D341Med (cell line): ENCODE data around the gene DTX2.
"Not testable (repeated sequence)": the region's sequence is repeated elsewhere in the genome, so short reads cannot be mapped to it uniquely, and the experiment has no call there.

Experiments used
- DNase-seq: peaks from one replicate; pipeline ENCODE4 v3.0.0; 2012; ENCODE audit warnings: low spot score

DTX2 gene

DNA sequence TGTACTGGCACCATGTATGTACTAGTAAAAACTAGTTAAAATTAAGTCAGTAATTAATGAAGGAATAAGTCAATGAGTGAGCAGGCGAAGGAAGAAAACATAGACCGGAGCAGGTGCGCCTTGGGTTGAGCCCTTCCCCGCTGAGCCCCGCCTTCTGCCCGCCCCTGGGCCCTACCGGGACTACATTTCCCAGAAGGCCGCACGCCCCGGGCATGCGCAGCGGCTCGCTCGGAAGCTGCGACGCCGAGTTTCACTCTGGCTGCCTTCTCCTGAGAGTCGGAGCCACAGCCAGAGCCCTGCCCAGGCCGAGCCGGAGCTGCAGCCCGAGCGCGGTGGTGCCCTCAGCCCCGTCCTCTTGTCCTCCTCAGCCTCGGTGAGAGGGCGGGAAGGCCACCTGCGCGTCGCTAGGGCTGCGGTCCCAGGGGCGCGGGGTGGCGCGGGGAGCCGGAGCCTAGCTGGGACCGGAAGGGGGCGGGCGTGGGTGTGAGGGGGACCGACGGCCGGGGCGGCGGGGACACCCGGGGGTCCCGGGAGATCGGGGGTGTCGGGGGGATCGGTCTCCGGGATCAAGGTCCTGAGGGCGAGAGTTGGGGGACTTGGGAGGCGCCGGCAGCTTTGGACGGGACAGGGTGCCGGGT lies at the start of gene DTX2:
DTX2 (plus strand) TSS at position 246 of the 638 bp plus-strand sequence. CDS start 18,801 bp downstream, outside the sequence.
- not testable (repeated sequence) for DNase-seq

DNA sequence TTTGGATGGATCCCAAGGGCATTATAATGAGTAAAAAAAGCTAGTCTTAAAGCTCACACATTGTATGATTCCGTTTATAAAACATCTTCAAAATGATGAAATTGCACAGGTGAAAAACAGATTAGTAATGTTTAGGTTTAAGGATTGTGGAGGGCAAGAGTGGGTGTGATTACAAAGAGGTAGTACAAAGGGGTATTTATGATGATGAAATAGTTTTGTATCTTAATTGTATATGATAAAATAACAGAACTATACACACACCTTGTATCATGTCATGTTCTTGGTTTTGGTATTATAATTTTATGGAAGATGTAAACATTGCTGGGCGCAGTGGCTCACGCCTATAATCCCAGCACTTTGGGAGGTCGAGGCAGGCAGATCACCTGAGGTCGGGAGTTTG lies 49.3 kb upstream of the DTX2 start:
- DNase-seq = no peak

DNA sequence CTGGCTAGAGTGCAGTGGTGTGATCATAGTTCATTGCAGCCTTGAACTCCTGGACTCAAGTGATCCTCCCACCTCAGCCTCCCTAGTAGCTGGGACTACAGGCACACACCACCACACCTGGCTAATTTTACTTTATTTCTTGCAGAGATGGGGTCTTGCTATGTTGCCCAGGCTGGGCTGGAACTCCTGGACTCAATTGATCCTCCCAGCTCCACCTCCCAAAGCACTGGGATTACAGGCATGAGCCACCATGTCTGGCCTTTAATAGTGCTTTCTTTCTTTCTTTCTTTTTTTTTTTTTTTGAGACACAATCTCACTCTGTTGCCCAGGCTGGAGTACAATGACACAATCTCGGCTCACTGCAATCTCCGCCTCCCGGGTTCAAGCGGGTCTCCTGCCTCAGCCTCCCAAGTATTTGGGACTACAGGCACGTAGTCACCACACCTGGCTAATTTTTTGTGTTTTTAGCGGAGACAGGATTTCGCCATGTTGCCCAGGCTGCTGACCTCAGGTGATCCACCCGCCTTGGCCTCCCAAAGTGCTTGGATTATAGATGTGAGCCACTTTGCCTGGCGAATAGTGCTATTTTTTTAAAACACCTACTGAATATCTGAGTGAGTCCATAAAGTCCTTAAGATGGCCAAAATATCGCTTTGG lies 43.7 kb upstream of the DTX2 start:
- not testable (repeated sequence) for DNase-seq

DNA sequence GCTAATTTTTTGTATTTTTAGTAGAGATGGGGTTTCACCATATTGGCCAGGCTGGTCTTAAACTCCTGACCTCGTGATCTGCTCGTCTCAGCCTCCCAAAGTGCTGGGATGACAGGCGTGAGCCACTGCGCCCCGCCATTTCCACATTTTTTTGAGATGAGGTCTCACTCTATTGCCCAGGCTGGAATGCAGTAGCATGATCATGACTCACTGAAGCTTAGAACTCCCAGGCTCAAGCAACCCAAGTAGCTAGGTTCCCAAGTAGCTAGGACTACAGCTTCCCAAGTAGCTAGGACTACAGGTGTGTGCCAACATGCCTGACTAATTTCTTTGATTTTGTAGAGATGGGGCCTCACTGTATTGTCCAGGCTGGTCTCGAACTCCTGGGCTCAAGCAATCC lies 40.4 kb upstream of the DTX2 start:
- DNase-seq = not testable (repeated sequence)

DNA sequence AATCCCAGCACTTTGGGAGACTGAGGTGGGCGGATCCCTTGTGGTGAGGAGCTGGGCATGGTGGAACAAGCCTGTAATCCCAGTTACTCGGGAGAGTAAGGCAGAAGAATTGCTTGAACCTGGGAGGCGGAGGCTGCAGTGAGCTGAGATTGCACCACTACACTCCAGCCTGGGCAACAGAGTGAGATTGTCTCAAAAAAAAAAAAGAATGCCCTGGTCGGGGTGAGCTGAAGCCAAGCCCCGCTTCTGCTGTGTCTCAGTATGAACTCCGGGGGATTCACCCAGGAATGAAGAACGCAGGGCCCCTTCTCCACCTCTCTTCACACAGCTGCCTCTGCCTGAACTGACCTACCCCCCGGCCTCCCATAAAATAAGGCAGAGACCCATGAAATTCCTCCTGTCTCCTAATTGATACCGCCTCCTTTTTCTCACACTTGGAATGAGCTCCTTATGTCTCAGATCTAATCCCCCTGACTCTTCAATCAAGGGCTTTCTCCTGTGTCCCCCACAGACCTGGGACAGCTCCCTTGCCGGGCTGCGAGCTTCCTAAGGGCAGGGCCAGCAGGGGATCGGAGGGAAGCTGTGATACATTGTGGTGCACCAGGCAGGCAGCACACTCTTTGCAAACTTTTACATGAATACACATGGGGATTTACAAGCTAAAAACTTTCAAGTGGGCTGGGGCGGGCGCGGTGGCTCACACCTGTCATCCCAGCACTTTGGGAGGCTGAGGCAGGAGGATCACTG lies 37.7 kb upstream of the DTX2 start:
- no peak for DNase-seq

DNA sequence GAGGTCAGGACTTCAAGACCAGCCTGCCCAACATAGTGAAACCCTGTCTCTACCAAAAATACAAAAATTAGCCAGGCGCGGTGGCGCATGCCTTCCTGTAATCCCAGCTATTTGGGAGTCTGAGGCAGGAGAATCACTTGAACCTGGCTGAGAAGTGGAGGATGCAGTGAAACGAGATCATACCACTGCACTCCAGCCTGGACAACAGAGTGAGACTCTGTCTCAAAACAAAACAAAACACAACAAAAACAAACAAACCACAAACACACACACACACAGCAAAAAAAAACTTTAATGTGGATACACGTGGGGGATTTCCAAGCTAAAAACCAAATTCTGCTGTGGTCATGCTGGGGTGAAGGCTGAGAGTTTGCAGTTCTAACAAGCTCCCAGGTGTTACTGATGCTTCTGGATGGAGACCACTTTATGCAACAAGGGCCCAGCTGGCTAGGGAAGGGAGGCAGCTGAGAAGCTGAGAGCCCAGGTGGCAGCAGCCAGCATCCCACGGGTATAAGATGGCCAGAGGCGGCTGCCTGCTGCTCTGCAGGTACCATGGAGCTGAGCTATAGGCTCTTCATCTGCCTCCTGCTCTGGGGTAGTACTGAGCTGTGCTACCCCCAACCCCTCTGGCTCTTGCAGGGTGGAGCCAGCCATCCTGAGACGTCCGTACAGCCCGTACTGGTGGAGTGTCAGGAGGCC lies 36.9 kb upstream of the DTX2 start, which contains the start of gene ZP3:
ZP3 (plus strand) TSS at position 538 of the 699 bp plus-strand sequence; CDS start at position 553, 15 bp downstream.
- no peak for DNase-seq

DNA sequence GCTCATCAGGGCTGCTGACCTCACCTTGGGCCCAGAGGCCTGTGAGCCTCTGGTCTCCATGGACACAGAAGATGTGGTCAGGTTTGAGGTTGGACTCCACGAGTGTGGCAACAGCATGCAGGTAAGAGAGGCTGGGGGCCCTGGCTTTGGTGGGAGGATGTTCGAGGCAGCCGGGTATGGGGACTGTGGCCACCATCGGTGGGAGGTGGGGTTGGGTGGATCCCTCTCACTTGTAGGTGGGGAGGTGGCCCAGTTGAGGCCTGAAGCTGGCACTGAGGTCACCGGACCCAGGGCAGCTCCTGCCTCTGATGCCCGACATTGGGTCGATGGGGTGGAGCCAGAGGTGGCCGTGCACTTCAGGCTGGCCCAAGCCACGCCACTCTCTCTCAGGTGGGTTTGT lies 36.4 kb upstream of the DTX2 start:
- no peak for DNase-seq

DNA sequence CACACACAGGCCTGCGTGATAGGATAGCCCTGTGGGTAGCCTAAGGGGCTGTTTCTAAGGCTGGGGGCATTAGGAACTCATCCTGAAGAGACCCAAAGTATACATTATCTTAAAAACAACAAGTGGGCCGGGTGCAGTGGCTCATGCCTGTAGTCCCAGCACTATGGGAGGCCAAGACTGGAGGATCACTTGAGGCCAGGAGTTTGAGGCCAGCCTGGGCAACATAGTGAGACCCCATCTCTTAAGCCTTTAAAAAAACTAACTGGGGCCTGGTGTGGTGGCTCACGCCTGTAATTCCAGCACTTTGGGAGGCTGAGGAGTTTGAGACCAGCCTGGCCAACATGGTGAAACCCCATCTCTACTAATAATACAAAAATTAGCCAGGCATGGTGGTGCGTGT lies 36.0 kb upstream of the DTX2 start:
- DNase-seq = not testable (repeated sequence)

DNA sequence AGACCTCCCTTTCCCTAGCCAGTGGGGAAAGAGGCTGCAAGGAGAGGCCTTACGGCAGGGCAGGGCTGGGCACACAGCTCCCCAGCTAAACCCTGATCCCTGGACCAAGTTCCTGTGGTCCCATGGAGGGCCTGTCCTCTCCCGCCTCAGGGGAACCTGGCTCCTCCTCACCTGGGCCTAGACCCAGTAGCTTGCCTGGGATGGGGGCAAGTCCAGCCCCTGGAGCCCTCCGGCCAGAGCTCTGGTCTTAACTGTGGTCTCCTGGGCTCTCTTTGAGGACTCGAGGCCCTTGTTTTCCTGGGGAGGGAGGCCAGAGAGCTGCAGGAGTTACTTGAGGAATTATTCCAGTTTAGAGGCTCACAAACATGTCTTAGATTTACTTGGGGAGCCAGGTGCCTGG lies 35.3 kb upstream of the DTX2 start:
- no peak for DNase-seq

DNA sequence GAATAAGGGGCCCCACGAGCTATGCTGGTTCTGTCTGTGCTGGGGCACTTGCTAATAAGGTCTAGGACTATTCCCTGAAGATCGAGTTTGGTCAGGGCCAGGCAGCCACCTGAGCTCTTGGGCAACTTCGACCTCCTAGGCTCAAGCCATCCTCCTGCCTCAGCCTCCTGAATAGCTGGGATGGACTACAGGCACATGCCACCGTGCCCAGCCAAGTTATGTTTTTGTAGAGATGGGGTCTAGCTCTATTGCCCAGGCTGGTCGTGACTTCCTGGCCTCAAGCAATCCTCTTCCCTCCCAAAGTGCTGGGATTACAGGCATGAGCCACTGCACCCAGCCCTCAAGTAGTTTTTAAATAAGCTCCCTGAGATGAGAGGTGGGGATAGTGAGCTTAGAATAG lies 33.9 kb upstream of the DTX2 start:
- DNase-seq = no peak

DNA sequence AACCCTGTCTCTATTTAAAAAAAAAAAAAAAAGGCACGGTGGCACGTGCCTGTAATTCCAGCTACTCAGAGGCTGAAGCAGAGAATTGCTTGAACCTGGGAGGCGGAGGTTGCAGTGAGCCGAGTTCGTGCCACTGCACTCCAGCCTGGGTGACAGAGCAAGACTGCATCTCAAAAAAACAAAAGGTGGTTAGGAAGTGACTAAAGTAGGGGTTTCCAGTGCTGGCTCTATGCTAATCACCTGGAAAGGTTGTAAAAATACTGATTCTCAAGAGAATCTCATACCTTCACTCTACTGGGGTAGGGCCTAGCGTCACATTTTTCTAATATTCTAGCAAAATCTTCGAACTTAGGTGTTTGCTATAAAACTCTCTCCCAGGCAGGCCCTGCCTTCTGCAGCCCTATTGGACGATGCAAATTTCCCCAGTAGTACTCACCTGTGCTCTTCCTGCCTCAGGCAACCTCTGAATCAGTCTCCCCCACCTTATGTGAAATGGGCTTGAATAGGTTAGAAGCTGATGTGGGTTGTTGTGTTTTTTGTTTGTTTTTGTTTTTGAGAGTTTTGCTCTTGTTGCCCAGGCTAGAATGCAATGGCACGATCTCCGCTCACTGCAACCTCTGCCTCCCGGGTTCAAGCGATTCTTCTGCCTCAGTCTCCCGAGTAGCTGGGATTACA lies 33.2 kb upstream of the DTX2 start:
- no peak for DNase-seq

DNA sequence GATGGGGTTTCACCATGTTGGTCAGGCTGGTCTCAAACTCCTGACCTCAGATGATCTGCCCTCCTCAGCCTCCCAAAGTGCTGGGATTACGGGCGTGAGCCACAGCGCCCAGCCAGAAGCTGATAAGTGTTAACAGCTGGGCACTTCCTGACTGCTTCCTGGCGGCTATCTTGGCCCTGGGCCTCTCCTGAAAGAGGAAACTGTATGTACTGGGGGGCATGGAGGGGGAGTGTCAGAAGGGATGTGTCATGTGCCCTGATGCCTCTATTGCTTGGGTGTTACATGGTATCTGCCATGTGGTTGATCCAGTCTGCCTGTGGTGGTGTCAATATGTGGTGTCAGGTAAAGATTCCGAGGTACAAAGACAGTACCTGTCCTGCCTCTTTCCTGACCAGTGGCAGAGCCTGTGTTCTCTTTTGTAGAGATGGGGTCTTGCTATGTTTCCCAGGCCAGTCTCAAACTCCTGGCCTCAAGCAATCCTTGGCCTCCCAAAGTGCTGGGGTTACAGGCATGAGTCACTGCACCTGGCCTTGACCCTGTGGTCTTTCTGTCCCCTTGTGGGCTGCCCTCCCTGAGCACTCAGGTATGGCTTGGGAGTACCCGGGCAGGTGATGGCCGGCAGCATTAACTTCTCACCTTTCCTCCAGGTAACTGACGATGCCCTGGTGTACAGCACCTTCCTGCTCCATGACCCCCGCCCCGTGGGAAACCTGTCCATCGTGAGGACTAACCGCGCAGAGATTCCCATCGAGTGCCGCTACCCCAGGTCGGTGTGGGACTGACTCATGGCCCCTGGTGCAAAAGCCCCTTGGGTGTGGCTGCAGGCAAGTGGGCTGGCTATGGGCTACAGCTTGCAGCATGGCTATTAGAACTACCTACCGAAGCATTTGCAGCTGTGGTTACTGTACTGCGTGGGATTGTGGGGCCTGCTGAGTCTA lies 32.4 kb upstream of the DTX2 start:
- no peak for DNase-seq

DNA sequence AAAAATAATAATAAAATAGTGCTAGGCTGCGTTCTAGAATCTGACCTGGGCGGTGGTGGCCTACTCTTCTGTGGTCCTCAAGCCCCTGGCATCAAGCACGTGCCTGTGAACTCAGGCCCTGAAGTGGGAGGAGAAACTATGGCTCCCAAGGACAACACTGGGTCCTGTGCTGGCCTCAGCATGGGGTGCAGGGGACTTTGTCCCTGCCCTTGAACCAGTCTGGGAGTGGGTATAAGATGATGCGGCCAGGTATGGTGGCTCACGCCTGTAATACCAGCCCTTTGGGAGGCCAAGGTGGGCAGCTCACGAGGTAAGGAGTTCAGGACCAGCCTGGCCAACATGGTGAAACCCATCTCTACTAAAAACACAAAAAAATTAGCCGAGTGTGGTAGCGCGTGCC lies 31.3 kb upstream of the DTX2 start:
- no peak for DNase-seq

DNA sequence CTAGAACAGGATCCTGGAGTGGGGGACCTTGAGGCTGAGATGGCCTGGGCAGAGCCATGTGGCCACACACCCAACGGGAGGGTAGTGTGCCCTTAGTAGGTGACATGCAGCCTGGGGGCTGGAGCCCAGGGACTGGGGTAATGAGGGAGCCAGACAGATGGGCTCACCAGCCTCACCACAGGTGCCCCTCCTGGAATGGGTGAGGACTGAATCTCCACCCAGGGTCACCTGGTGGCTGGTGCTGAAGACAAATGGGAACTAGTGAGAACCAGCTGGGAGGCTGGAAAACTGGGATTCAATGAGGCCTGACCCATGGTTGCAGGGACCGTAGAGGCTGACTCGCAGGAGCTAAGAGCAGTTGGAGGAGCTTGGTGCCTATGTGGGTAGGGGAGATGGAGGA lies 30.7 kb upstream of the DTX2 start:
- DNase-seq = no peak

DNA sequence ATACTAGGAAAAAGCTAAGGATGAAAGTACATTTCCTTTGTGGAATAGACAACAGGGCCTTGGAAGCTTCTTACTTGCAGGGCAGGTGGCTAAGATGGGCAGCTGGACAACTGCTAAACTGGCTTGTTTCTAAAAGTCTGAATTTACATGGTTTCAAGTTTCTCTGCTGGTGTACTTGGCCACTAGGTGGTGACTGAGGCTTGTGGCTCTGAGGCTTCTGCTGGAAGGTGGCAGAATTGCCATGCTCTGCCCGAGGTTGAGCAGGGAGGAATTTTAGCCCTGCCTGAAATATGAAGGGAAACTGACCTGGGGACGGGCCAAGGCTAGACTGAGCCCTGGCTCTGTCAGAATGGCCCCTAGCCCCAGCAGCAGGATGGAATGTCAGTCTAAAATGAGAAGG lies 23.6 kb upstream of the DTX2 start:
- not testable (repeated sequence) for DNase-seq

DNA sequence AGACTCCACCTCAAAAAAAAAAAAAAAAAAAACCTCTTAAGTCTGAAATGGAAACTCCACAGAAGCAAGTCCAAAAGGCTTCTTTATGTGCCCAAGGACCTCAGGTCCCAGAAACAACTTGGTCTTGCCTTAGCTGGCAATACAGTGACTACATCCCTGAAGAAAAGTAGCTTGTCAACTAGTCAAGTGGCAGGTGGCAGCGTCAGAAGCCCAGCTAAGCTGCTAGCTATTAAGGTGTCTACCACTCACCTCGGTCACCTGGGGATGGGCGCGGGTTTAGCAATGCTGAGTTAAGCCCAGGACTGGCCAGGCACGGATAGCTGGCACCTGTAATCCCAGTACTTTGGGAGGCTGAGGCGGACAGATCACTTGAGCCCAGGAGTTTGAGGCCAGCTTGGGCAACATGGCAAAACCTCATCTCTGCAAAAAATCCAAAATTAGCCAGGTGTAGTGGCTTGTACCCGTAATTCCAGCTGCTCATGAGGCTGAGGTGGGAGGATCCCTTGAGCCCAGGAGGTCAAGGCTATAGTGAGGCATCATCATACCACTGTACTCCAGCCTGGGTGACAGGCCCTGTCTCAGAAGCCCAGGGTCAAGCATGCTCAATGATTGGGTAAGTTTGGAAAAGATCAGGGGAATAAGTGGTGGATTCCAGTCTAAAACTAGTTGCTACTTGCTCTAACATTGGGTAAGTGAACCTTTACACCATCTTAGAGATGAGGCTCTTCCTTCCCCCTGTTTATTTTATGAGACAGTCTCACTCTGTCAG lies 22.2 kb upstream of the DTX2 start:
- not testable (repeated sequence) for DNase-seq

DNA sequence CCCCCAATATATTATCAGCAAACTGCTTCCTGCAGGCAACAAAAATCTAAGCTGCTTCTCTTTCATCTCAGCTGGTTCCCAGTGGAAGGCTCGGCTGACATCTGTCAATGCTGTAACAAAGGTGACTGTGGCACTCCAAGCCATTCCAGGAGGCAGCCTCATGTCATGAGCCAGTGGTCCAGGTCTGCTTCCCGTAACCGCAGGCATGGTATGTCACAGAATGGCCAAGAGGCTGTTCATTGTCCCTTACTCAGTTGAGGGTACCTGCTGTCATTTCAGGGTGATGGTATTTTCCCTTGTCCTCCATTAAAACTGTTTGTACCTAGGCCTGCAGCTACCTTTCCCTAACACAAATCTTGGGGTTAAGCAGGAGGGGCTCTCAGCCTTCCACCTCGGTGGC lies 21.1 kb upstream of the DTX2 start:
- DNase-seq = not testable (repeated sequence)

DNA sequence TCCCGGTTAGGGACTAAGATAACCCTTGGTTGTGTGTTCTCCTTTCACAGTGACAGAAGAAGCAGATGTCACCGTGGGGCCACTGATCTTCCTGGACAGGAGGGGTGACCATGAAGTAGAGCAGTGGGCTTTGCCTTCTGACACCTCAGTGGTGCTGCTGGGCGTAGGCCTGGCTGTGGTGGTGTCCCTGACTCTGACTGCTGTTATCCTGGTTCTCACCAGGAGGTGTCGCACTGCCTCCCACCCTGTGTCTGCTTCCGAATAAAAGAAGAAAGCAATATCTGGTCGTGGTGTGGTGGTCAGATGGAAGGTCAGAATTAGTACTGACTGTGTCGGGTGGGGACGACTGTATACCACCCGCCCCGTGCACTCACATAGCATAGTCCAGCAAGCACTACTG lies 19.7 kb upstream of the DTX2 start:
- not testable (repeated sequence) for DNase-seq

DNA sequence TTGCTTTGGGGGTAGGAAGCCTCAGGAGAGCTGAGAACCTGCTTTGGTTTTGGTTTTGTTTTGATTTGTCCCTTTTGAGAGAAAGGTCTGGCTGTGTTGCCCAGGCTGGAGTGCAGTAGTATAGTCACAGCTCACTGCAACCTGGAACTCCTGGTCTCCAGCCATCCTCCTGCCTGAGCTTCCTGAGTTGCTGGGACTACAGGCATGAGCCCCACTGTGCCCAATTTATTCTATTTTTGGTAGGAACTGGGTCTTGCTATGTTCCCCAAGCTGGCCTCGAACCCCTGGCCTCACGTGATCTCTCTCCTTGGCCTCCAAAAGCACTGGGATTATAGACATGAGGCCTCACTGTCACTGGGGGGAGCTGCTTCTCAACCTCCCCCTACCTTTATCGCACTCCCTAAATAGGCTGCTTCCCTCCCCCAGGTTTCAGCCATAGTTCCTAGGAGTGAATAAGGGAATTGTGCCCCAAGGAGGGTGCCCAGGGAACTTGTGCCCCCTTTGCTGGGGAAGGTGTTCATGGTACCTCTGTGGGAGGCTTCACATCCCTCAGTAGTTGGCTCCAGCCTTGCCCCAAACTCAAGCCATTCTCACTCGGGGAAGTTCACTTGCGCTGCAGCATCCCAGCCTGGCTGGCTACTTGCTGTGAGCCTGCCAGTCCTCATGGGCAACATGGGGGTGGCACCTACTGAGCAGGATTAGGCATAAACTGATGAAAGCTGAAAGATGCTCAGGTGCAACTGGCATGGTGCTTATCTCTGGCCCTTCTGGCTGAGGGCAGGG lies 18.7 kb upstream of the DTX2 start:
- not testable (repeated sequence) for DNase-seq
